ENCODE data around the gene PRKCZ.

PRKCZ gene

GRCh38 chr1:2154022-2154421 lies 103.8 kb downstream of the PRKCZ start:
- no peak for DNase-seq (ENCODE audit: low read depth in 3 of 3, low spot score in 1 of 3)

DNA sequence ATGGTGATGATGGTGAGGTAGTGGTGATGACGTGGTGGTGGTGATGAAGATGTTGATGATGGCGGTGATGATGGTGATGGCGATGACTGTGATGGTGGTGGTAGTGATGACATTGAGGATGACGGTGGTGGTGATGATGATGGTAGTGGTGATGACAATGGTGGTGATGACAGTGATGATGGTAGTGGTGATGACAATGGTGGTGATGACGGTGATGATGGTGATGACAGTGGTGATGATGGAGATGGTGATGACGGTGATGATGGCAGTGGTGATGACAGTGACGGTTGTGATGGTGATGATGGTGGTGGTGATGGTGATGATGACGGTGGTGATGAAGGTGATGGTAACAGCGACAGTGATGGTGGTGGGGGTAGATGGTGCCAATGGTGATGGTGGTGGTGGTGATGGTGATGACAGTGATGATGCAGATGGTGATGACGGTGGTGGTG lies 105.0 kb downstream of the PRKCZ start:
- DNase-seq (ENCODE audit: low read depth in 3 of 3, low spot score in 1 of 3), result no peak

- no peak for DNase-seq (ENCODE audit: low read depth in 3 of 3, low spot score in 1 of 3)
Observed at GRCh38 chr1:2155788-2156187, 105.6 kb downstream of the PRKCZ start.

GRCh38 chr1:2156866-2157265 lies 106.7 kb downstream of the PRKCZ start:
- DNase-seq (ENCODE audit: low read depth in 3 of 3, low spot score in 1 of 3), result no peak

- DNase-seq (ENCODE audit: low read depth in 3 of 3, low spot score in 1 of 3), result no peak
Observed at GRCh38 chr1:2157856-2158255, 107.6 kb downstream of the PRKCZ start.

DNA sequence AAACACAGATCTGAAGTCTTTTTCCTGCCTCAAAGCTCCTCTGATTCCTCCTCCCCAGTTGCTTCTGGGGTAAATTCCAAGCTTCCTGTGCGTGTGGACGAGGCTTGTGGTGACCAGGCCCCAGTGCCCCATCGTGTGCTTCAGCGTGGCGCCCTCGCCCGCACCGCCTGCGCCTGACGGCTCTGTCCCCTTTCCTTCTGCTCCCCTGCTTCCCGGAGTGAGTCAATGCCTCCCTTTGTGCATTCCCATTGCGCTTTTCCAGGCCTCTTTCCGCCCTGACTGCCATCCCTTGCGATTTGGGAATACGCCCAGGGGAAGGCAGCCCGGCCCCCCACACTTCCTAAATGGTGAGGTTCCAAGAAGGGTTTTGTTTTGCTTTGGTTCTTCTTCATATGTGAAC lies 108.1 kb downstream of the PRKCZ start:
- DNase-seq (ENCODE audit: low read depth in 3 of 3, low spot score in 1 of 3), result no peak

DNA sequence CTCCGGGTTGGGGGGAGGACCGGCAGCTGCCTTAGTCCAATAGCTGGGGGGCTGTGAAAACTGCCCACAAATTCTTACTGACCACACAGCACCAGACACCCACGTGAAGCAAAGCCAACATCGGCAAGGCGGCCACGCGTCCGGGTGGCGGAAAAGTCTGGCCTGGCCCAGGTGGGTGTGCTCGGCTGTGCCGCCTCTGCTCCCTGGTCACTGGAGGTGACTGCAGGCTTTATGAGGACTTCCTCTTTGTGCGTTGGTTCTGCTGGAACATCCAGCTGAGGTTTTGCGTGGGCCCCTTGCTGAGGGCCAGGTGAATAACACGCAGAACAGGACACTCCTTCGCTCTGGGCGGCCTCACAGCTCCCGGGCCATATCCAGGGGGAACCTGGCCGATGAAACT lies 108.9 kb downstream of the PRKCZ start:
- no peak for DNase-seq (ENCODE audit: low read depth in 3 of 3, low spot score in 1 of 3)

- DNase-seq (ENCODE audit: low read depth in 3 of 3, low spot score in 1 of 3), result no peak
Observed at GRCh38 chr1:2160451-2161300, 110.5 kb downstream of the PRKCZ start.

DNA sequence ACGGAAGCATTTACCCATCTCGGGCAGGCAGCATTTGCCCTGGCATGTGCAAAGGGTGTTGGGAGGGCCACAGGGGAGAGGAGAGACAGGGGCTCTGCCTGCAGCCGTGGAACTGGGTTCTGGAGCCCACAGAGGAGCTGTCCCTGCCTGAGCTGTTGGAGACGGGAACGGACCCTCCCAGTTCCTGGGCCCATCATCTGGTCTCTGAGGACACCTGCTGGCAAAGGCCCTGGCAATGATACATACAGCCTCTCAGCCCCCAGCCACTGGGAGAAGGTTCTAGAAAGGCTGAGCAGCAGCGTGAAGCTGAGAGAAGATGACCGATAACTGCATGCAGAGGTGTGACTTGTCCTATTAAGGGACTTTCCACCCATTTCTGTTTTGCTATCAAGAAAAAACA lies 113.0 kb downstream of the PRKCZ start:
- no peak for DNase-seq (ENCODE audit: low read depth in 3 of 3, low spot score in 1 of 3)

DNA sequence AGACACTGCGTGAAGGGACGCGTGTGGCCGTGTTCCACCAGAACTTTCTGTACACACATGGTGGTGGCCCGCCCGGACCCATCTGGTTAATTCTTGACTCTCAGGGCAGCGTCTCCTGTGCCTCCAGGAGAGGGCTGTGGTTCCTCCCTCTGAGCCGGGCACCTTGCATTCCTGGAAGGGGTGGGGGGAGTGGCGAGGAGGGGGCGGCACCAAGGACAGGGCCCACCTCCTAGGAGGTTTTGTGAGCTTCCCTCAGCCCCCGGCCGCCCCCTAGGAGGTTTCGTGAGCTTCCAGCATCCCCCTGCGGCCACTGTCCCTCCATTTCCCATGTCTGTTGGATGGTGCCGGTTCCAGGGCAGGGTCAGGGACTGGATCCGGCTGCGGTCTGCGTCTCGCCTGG lies 115.4 kb downstream of the PRKCZ start:
- DNase-seq (ENCODE audit: low read depth in 3 of 3, low spot score in 1 of 3), result no peak

DNA sequence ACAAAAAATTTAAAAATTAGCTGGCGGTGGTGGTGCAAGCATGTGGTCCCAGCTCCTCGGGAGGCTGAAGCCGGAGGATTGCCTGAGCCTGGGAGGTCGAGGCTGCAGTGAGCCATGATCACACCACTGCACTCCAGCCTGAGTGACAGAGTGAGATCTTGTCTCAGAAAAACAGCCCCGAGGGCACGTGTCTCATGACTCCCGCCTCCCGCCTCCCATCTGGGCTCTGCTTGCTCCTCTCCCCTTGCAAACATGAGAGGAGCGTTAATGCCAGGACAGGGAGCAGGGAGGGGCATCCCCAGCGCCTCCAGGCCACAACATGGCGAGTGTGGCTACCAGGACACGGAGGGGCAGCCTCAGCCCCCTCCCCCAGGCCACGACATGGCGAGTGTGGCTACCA lies 116.0 kb downstream of the PRKCZ start:
- DNase-seq (ENCODE audit: low read depth in 3 of 3, low spot score in 1 of 3), result no peak

- DNase-seq (ENCODE audit: low read depth in 3 of 3, low spot score in 1 of 3), result no peak
Observed at GRCh38 chr1:2166695-2167094, 116.5 kb downstream of the PRKCZ start.

GRCh38 chr1:2168090-2168489 lies 117.9 kb downstream of the PRKCZ start:
- no peak for DNase-seq (ENCODE audit: low read depth in 3 of 3, low spot score in 1 of 3)

- DNase-seq (ENCODE audit: low read depth in 3 of 3, low spot score in 1 of 3), result no peak
Observed at GRCh38 chr1:2168535-2168934, 118.3 kb downstream of the PRKCZ start.

GRCh38 chr1:2169200-2169836 lies 119.1 kb downstream of the PRKCZ start:
- no peak for DNase-seq (ENCODE audit: low read depth in 3 of 3, low spot score in 1 of 3)

DNA sequence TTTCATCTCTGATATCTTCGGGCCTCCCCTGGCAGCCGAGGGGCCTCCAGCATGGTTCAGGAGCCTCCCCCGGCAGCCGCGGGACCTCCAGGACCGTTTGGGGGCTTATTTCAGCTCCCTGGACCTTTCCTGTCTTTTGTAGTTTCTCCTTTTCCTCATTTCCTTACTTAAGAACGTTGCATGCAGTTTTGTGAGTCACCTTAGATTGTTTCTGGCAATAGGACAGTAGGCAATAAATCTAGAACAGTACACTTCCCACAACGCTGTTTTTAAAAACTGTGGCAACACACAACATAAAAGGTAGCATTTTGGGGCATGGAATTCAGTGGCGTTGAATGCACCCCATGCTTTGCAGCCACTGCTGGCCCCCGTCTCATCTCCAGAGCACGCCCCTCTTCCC lies 120.0 kb downstream of the PRKCZ start:
- no peak for DNase-seq (ENCODE audit: low read depth in 3 of 3, low spot score in 1 of 3)

DNA sequence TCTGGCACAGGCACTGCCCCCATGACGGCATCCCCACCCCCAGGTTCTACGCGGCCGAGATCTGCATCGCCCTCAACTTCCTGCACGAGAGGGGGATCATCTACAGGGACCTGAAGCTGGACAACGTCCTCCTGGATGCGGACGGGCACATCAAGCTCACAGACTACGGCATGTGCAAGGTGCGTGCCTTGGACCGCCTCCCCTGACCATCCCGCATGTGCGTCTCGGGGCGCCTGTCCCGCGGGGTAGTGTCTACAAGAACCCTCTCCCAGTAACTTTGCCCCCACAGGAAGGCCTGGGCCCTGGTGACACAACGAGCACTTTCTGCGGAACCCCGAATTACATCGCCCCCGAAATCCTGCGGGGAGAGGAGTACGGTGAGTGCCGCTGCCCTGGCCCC lies 121.8 kb downstream of the PRKCZ start:
- DNase-seq (ENCODE audit: low read depth in 3 of 3, low spot score in 1 of 3), result no peak

DNA sequence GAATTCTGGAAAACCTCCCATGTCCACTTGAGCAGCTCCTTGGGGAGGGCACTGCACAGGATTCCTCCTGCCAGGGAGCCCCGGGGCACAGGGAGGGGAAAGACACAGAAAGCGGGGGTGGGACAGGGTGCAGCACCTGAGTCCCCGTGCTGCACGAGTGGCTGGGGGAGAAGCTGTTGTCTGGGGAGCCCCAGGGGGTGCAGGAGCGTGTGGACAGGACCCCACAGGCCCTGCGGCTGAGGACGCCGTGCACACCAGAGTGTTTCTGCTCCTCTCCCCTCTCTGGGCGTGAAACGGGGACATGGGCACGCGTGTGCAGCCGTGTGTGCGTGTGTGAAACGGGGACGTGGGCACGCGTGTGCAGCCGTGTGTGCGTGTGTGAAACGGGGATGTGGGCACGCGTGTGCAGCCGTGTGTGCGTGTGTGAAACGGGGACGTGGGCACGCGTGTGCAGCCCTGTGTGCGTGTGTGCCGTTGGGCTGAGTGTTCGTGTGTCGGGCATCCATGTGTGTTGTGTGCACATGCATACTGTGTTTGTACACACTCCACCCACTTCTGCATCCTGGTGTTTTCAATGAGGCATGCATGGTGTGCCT lies 122.4 kb downstream of the PRKCZ start:
- DNase-seq (ENCODE audit: low read depth in 3 of 3, low spot score in 1 of 3), result no peak

- DNase-seq (ENCODE audit: low read depth in 3 of 3, low spot score in 1 of 3), result no peak
Observed at GRCh38 chr1:2173546-2174347, 123.5 kb downstream of the PRKCZ start.

DNA sequence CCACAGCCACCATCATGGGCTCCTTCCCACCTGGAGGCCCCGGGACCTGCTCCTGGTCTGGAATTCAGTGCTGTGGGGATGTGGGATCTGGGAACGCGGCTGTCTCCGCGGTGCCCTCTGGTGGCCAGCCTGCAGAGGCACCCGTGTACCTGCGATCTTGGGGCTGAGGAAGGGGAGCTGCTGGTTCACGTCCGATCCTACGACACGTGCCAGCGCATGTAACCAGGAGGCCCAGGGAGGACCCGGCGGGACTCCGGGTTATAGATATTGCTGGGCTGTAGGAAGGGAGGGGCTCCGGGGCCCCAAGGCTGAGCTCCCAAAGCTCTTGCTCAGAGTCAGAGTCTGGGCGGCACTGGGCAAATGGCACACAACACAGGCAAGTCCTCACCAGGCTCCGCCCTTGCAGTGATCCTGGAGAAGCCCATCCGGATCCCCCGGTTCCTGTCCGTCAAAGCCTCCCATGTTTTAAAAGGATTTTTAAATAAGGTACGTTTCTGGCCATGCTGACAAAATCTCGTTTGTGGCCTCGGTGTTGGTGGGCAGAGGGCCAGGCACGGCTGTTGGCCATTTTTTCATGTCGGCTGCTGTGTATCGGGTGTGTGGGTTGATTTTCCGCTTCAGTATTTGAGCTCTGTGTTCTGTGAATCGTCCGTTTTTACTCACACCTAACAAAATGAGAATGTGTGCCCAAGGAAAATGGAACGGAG lies 124.3 kb downstream of the PRKCZ start:
- DNase-seq (ENCODE audit: low read depth in 3 of 3, low spot score in 1 of 3), result no peak

GRCh38 chr1:2175055-2175414 lies 124.8 kb downstream of the PRKCZ start:
- DNase-seq (ENCODE audit: low read depth in 3 of 3, low spot score in 1 of 3), result no peak

All from stimulated activated CD4-positive, alpha-beta T cell treated with anti-CD3 and anti-CD28 coated beads, TNF-alpha, amount 100 ng/mL, for 1 hour (primary cell).